ENCODE measurements around the gene PDE5A. TPM values are rescaled to one million over a fixed set of nuclear protein-coding genes. Genes with fewer than 3 reads are reported as not detected.

The PDE5A gene
- total RNA-seq, 1 experiment from 2014 or later: 5.0 TPM

DNA sequence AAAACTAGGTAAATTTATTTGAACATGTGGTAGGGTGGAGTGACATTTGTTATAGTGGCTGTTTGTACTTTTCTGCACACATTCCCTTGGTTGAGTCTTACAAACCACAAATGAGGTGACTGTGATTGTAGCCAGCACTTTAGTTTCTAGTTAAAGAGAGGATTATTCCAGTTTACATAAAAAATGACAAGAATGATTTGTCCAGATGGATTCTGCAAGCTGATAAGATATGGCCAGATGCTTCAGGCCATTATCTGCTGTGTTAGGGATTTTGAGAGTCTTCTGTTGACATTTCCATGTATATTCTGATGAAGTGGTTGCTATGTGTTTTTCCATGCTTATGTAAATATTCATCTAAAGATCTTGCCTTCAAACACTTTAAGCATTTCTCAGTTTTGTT, 31.0 kb upstream of the PDE5A start:
- H3K27me3 ChIP-seq (ENCODE audit: insufficient read depth, low read length): no peaks in the 10 kb centered on the region
- ChIA-PET POLR2A (no interaction called here), RAD21 (ENCODE audit: low non-redundant PET in 1 of 2, low total read pairs in 2 of 2, uncharacterized antibody in 2 of 2, unreplicated experiment in 2 of 2) (no interaction called here), CTCF (no interaction called here)
- intact Hi-C loops (cut with micrococcal nuclease): no loop called here
- TF ChIP-seq, protein P1, sequence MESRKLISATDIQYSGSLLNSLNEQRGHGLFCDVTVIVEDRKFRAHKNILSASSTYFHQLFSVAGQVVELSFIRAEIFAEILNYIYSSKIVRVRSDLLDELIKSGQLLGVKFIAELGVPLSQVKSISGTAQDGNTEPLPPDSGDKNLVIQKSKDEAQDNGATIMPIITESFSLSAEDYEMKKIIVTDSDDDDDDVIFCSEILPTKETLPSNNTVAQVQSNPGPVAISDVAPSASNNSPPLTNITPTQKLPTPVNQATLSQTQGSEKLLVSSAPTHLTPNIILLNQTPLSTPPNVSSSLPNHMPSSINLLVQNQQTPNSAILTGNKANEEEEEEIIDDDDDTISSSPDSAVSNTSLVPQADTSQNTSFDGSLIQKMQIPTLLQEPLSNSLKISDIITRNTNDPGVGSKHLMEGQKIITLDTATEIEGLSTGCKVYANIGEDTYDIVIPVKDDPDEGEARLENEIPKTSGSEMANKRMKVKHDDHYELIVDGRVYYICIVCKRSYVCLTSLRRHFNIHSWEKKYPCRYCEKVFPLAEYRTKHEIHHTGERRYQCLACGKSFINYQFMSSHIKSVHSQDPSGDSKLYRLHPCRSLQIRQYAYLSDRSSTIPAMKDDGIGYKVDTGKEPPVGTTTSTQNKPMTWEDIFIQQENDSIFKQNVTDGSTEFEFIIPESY (IDR thresholded peaks at IDR 0.05; ENCODE audit: extremely low read depth, insufficient replicate concordance, low read length): no peak
- TF ChIP-seq ZFX (IDR thresholded peaks at IDR 0.05) (no peak), CEBPB (IDR thresholded peaks at IDR 0.05; ENCODE audit: low read depth) (no peak), EGR1 (IDR thresholded peaks at IDR 0.05; ENCODE audit: low read depth) (no peak), ELF1 (IDR thresholded peaks at IDR 0.05; ENCODE audit: borderline replicate concordance, low read depth) (no peak), ZNF274 (IDR thresholded peaks at IDR 0.05; ENCODE audit: low read depth, low read length) (no peak), SP1 (IDR thresholded peaks at IDR 0.05; ENCODE audit: low read depth) (no peak), FOSL1 (IDR thresholded peaks at IDR 0.05; ENCODE audit: low read depth) (no peak), TCF7L2 (IDR thresholded peaks at IDR 0.05; ENCODE audit: borderline replicate concordance, extremely low read depth, insufficient read depth, insufficient read length) (no peak), POLR2AphosphoS5 (IDR thresholded peaks at IDR 0.05; ENCODE audit: low read depth, low read length) (no peak), EZH2 (IDR thresholded peaks at IDR 0.05) (no peak), CBX3 (IDR thresholded peaks at IDR 0.05; ENCODE audit: low read depth) (no peak), YY1 (IDR thresholded peaks at IDR 0.05; ENCODE audit: extremely low read depth, insufficient replicate concordance, low read depth, low read length) (no peak), EZH2phosphoT487 (IDR thresholded peaks at IDR 0.05; ENCODE audit: borderline replicate concordance) (no peak), RAD21 (IDR thresholded peaks at IDR 0.05; ENCODE audit: low read depth) (no peak)
- TF ChIP-seq, protein P2, sequence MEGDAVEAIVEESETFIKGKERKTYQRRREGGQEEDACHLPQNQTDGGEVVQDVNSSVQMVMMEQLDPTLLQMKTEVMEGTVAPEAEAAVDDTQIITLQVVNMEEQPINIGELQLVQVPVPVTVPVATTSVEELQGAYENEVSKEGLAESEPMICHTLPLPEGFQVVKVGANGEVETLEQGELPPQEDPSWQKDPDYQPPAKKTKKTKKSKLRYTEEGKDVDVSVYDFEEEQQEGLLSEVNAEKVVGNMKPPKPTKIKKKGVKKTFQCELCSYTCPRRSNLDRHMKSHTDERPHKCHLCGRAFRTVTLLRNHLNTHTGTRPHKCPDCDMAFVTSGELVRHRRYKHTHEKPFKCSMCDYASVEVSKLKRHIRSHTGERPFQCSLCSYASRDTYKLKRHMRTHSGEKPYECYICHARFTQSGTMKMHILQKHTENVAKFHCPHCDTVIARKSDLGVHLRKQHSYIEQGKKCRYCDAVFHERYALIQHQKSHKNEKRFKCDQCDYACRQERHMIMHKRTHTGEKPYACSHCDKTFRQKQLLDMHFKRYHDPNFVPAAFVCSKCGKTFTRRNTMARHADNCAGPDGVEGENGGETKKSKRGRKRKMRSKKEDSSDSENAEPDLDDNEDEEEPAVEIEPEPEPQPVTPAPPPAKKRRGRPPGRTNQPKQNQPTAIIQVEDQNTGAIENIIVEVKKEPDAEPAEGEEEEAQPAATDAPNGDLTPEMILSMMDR (IDR thresholded peaks at IDR 0.05 in 2 of 3, conservative IDR thresholded peaks at IDR 0.05 in 1 of 3; ENCODE audit: borderline replicate concordance in 1 of 3, insufficient read depth in 1 of 3, low read depth in 2 of 3, low read length in 2 of 3): no peak
- TF ChIP-seq, protein P3, sequence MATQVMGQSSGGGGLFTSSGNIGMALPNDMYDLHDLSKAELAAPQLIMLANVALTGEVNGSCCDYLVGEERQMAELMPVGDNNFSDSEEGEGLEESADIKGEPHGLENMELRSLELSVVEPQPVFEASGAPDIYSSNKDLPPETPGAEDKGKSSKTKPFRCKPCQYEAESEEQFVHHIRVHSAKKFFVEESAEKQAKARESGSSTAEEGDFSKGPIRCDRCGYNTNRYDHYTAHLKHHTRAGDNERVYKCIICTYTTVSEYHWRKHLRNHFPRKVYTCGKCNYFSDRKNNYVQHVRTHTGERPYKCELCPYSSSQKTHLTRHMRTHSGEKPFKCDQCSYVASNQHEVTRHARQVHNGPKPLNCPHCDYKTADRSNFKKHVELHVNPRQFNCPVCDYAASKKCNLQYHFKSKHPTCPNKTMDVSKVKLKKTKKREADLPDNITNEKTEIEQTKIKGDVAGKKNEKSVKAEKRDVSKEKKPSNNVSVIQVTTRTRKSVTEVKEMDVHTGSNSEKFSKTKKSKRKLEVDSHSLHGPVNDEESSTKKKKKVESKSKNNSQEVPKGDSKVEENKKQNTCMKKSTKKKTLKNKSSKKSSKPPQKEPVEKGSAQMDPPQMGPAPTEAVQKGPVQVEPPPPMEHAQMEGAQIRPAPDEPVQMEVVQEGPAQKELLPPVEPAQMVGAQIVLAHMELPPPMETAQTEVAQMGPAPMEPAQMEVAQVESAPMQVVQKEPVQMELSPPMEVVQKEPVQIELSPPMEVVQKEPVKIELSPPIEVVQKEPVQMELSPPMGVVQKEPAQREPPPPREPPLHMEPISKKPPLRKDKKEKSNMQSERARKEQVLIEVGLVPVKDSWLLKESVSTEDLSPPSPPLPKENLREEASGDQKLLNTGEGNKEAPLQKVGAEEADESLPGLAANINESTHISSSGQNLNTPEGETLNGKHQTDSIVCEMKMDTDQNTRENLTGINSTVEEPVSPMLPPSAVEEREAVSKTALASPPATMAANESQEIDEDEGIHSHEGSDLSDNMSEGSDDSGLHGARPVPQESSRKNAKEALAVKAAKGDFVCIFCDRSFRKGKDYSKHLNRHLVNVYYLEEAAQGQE (IDR thresholded peaks at IDR 0.05; ENCODE audit: low read depth): no peak
- TF ChIP-seq, protein P4, sequence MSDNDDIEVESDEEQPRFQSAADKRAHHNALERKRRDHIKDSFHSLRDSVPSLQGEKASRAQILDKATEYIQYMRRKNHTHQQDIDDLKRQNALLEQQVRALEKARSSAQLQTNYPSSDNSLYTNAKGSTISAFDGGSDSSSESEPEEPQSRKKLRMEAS (IDR thresholded peaks at IDR 0.05): no peak
- ATAC-seq (no peak), DNase-seq (ENCODE audit: low read depth, low spot score) (no peak)
- H3K36me3 ChIP-seq (ENCODE audit: control insufficient read depth in 1 of 2, insufficient read depth in 2 of 2, low read length in 2 of 2): no peaks in the 10 kb centered on the region
- BruUV-seq (replicated peaks): no TSS peak
- no peak overlapping the region for H2AFZ ChIP-seq (ENCODE audit: low read depth, low read length, poor library complexity, severe bottlenecking)
- no peak overlapping the region for H3K27ac ChIP-seq (ENCODE audit: low read depth, low read length)
- H3K4me1 ChIP-seq (ENCODE audit: control insufficient read depth in 1 of 2, insufficient read depth in 2 of 2, low read length in 2 of 2): peaks cover 0 to 10% of the 10 kb centered on the region in 2 experiments; a peak in 2 of 4 replicates
- no peaks in the 10 kb centered on the region for H3K79me2 ChIP-seq (ENCODE audit: insufficient read depth, low read length)
- H3K4me2 ChIP-seq (ENCODE audit: low read length): no peak overlapping the region
- no peak overlapping the region for H3K4me3 ChIP-seq (replicated peaks in 1 of 2; ENCODE audit: low read depth in 1 of 2, low read length in 2 of 2)
- H3K9ac ChIP-seq (ENCODE audit: low read length): no peak overlapping the region
- no peaks in the 10 kb centered on the region for H3K9me2 ChIP-seq (ENCODE audit: insufficient read depth)
- no peaks in the 10 kb centered on the region for H3K9me3 ChIP-seq (ENCODE audit: control insufficient read depth in 1 of 2, insufficient read depth in 1 of 2, low read depth in 1 of 2, low read length in 2 of 2)
- no peaks in the 10 kb centered on the region for H4K20me1 ChIP-seq (ENCODE audit: insufficient read depth)
